Stimulated activated CD4-positive, alpha-beta T cell treated with anti-CD3 and anti-CD28 coated beads, TNF-alpha, amount 100 ng/mL, for 24 hours (primary cell): ENCODE results near the gene AGBL3.
"Not testable (repeated sequence)": the region's sequence is repeated elsewhere in the genome, so short reads cannot be mapped to it uniquely, and the experiment has no call there.

Experiments used
- DNase-seq, 3 experiments: peaks; one replicate each; pipeline ENCODE4 v3.0.0-alpha.2; 2020; ENCODE audit warnings: low read depth in 3 of 3

The AGBL3 gene

GRCh38 chr7:135076882-135077281 lies 90.6 kb downstream of the AGBL3 start:
- DNase-seq, result no peak

- no peak for DNase-seq
These were observed 91.3 kb downstream of the AGBL3 start for GRCh38 chr7:135077642-135078041.

- no peak for DNase-seq
These were observed 91.7 kb downstream of the AGBL3 start for GRCh38 chr7:135078051-135078450.

GRCh38 chr7:135079068-135079467 lies 92.8 kb downstream of the AGBL3 start:
- no peak for DNase-seq

GRCh38 chr7:135083005-135083404 lies 96.7 kb downstream of the AGBL3 start:
- DNase-seq, result no peak

- no peak for DNase-seq
These were observed 102.3 kb downstream of the AGBL3 start for GRCh38 chr7:135088566-135088965.

GRCh38 chr7:135091717-135092116 lies 105.4 kb downstream of the AGBL3 start:
- DNase-seq, result no peak

- no peak for DNase-seq
These were observed 108.3 kb downstream of the AGBL3 start for GRCh38 chr7:135094472-135095237.

- no peak for DNase-seq
These were observed 109.1 kb downstream of the AGBL3 start for GRCh38 chr7:135095450-135095849.

- DNase-seq, result no peak
These were observed 112.1 kb downstream of the AGBL3 start for GRCh38 chr7:135098391-135098790.

- DNase-seq, result no peak
These were observed 114.5 kb downstream of the AGBL3 start for GRCh38 chr7:135100856-135101255.

- DNase-seq, result no peak
These were observed 116.1 kb downstream of the AGBL3 start for GRCh38 chr7:135102372-135102771.

- no peak for DNase-seq
These were observed 123.3 kb downstream of the AGBL3 start for GRCh38 chr7:135109562-135109961.

GRCh38 chr7:135109976-135110375 lies 123.7 kb downstream of the AGBL3 start:
- DNase-seq, result no peak

- DNase-seq, result no peak
These were observed 125.1 kb downstream of the AGBL3 start for GRCh38 chr7:135111379-135111778.

GRCh38 chr7:135114622-135115021 lies 128.3 kb downstream of the AGBL3 start:
- DNase-seq, result no peak

- DNase-seq, result no peak
These were observed 130.8 kb downstream of the AGBL3 start for GRCh38 chr7:135117096-135117495.

GRCh38 chr7:135121868-135122267 lies 135.6 kb downstream of the AGBL3 start:
- no peak for DNase-seq

- DNase-seq, result not testable (repeated sequence)
These were observed 138.3 kb downstream of the AGBL3 start for GRCh38 chr7:135124631-135125030.

GRCh38 chr7:135128931-135129330 lies 142.6 kb downstream of the AGBL3 start:
- DNase-seq, result no peak

- DNase-seq, result no peak
These were observed 143.3 kb downstream of the AGBL3 start for GRCh38 chr7:135129579-135129978.

- no peak for DNase-seq
These were observed 157.8 kb downstream of the AGBL3 start for GRCh38 chr7:135143885-135144668.

- no peak for DNase-seq
These were observed 161.1 kb downstream of the AGBL3 start for GRCh38 chr7:135147341-135147898.
